Occipital lobe (tissue), 3 donors: Measurements from ENCODE around the gene HIC1. TPM values are rescaled to one million over a fixed set of nuclear protein-coding genes. Genes with fewer than 3 reads are reported as not detected.

Source experiments
- DNase-seq: peaks from one replicate; lab custom pipeline; 2025; lab: John Stamatoyannopoulos, UW
- small RNA-seq: library from RNA; depleted of rRNA; stranded (forward); fragments of <200 nt; gene quantifications from one replicate; pipeline ENCODE3, GENCODE V24; 2014
- total RNA-seq: library from RNA; depleted of rRNA; stranded (reverse); fragments of >200 nt; gene quantifications from one replicate; pipeline ENCODE4 v1.2.3, GENCODE V29; 2014

Gene HIC1
- total RNA-seq, 1 donor from 2014 or later: 3.1 TPM

DNA sequence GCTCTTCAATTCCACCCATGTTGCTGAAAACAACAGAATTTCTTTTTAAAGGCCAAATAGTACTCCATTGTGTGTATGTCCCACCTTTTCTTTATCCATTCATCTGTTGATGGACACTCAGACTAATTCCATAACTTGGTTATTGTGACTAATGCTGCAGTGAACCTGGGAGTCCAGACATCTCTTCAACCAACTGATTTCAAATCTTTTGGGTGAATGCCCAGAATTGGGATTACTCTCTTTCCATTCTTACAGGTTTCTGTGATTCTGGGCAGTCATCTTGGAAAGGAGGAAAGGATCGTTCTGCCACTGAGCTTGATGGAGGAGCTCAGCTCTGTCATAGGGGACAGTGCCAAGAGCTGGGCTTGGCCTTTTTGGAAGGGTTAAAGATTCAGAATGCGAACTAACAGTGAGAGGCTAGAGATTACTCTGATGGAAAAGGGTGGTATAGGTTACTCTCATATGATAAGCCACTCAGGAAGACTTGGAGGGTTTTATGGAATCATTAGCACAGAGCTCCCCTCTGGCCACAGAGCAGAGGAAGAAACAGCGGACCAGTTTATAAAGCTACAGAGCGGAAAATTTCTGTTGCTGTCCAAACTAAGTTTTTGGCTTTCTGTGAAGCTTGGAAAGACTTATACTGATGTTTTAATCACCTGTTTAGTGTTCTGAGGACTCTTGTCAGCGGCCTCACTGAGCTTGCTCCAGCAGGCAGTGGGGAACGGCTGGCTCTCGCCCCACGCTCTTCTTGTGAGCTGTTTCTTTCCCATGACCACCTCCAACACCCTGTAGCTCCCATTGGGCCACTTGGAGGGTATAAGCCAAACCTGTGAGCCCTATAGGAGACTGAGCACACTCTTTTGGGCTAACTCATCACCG is 48.3 kb downstream of the HIC1 start:
- no peak for DNase-seq

DNA sequence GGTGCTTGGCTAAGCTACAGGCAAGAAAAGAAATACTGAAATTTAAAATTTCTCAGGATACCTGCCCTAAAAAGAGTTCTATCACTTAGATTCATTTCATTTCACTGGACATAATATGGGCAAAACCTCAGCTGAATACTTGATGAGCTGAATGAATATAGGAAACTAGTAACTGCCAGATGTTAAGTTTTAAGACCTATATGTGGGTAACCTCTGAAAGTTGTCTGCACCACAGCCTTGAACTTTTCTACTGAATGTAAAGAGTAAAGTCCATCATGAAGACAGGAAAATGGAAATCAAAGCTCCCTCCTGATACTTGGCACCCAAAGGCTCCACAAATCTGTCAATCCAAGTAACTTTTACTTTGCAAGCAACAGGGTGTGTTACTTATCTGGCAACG is 50.8 kb downstream of the HIC1 start:
- no peak for DNase-seq

DNA sequence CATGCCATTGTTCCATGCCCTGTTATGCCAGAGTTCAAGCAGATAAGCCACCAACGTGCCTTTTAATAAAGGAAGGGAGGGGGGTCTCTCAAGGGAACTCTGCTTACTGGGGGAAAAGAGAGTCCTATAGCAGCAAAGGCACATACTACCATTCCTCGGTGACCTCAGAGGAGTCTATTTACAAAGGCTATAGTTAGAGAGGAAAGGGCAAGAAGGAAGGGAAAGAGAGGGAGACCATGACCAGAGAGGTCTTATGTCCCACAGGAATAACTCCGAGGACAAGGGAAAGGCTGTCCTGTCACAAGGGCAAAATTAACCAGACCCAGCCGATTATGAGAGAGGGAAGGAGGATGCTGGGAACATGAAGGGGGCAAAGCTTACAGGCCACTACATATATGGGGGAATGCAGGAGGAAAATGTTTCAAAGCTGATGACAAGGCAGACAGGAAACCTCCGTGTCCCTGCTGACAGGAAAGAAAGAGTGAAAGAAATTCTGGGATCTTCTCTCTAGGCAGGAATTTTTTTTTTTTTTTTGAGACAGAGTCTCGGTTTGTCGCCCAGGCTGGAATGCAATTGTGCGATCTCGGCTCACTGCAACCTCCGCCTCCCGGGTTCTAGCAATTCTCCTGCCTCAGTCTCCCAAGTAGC is 51.5 kb downstream of the HIC1 start:
- no peak for DNase-seq

DNA sequence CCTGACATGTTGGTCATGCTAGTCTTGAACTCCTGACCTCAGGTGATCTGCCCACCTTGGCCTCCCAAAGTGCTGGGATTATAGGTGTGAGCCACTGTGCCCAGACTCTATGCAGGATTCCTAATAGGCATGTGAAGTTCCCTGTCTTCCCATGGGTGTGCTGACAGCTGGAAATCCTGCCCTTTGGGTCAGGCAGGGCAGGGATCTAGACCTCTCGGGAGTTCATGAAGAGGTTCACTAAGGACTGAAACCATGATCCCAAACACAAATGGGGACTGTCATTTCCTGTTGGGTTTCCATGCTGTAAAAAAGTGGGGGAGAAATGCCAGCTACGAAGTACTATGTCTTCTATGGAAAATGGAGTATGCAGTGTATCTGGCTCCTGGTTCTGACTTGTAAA is 52.1 kb downstream of the HIC1 start:
- DNase-seq: no peak

DNA sequence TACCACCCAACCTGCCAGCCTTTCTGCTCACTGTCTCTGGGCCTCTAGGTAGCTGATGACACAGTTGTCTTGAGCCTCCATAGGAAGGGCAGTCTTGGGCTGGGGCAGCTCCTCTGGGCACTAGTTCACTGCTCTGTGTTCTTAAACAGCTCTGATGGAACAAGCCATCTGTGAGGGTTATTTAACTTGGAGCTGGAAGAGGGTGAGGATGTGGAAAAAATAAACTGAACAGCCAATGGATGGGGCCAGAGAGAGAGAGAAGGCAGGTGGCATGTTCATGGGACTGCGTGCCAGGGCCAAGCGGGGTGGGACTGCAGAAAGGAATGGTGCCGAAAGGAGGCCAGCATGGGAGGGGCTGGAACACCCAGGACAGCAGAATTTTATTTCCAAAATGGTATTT is 52.6 kb downstream of the HIC1 start:
- DNase-seq: no peak

DNA sequence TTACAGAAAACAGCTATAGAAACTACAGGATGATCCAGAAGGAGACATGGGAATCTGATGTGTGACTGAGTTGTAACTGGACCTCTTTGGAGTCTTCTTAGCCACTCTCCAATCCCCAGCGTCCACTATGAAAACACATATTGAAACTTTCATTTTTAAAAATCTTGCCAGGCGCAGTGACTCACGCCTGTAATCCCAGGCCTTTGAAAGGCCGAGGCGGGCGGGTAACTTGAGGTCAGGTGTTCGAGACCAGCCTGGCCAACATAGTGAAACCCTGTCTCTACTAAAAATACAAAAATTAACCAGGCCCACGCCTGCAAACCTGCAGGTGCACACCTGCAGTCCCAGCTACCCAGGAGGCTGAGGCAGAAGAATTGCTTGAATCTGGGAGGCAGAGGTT is 53.3 kb downstream of the HIC1 start:
- no peak for DNase-seq

DNA sequence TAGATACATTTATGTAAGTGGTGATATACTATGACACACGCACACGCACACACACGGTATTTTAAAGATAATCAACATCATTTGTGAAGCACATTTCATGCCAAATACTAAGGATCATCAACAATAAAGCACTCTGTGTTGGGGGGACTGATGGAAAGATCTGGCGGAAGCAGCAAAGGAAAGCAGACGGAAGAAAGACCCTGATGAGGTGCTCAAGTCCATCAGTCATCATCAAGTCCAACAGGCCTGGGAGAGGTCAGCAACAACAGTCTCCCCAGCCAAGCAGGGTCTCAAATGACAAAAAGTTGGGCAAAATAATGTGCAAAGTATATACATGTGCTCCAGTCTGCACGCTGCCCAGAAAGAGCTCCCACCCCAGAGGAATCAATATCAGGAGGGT is 55.5 kb downstream of the HIC1 start:
- no peak for DNase-seq

DNA sequence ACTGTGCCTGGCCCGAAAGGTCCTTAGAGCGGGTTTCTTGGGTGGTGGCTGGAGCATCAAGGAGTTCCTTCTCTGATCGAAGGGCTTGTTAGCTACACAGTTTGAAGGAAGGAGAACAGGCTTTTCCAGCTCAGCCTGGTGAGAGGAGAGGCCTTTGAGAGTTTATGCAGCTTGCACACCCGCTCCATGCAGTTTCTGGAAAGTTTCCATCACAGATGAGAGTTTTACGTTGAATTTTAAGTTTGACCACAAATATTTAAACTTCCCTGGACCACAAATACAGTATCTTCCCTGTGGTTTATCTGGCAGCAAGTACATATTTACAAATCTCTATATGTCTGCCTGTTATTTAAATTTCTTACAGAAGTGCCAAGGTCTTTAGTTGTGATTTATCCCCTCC is 56.8 kb downstream of the HIC1 start:
- DNase-seq: no peak

Small RNAs within 50 kb of the gene (small RNA-seq; reads per million reads assigned to genes)
- not detected for gene AC090617.6
- gene AC090617.9: not detected
- gene MIR132: 28.8 reads per million, percentile 94 among the genes with 10 or more reads in this experiment
- gene MIR212: 23.5 reads per million, percentile 94 among the genes with 10 or more reads in this experiment
- gene OVCA2: not detected

Other genes starting within 250 kb of the HIC1 start
- 9.8 TPM for gene SMYD4, start 225.2 kb upstream of the HIC1 start, total RNA-seq
- gene RPA1, start 225.1 kb upstream of the HIC1 start, total RNA-seq: 16.4 TPM
- gene RTN4RL1, start 29.8 kb upstream of the HIC1 start, total RNA-seq: 25.0 TPM
- gene DPH1, start 24.9 kb upstream of the HIC1 start, total RNA-seq: 20.7 TPM
- 15.8 TPM for gene OVCA2, start 13.1 kb upstream of the HIC1 start, total RNA-seq
- 19.8 TPM for gene SMG6, start 248.7 kb downstream of the HIC1 start, total RNA-seq
- 57.9 TPM for gene SRR, start 248.8 kb downstream of the HIC1 start, total RNA-seq